Fibroblast of lung (primary cell): ENCODE results near the gene DOP1A. TPM values are rescaled to one million over a fixed set of nuclear protein-coding genes. Genes with fewer than 3 reads are reported as not detected.

ENCODE experiments used
- DNase-seq, 2 donors: peaks; one replicate each; pipeline versions ENCODE4 v3.0.0 to v3.0.0-alpha.2; 2010; ENCODE audit warnings: low read depth in 2 of 2
- H2AFZ ChIP-seq: 2 replicates; pipeline ENCODE4 v1.5.1; 2012; ENCODE audit warnings: low read length, control low read depth, inconsistent platforms
- H3K27ac ChIP-seq: 2 replicates; pipeline ENCODE4 v1.5.1; 2011; ENCODE audit warnings: low read length, control low read depth; ENCODE audit not compliant: insufficient read depth
- H3K27me3 ChIP-seq: 2 replicates; pipeline ENCODE4 v1.5.1; 2011; ENCODE audit warnings: mild to moderate bottlenecking, low read length; ENCODE audit not compliant: control insufficient read depth, insufficient read depth
- H3K36me3 ChIP-seq: 2 replicates; pipeline ENCODE4 v1.5.1; 2011; ENCODE audit warnings: low read length; ENCODE audit not compliant: control insufficient read depth, insufficient read depth
- H3K4me1 ChIP-seq: 2 replicates; pipeline ENCODE4 v1.5.1; 2011; ENCODE audit warnings: low read length; ENCODE audit not compliant: control insufficient read depth, insufficient read depth; ENCODE audit errors: extremely low read depth
- H3K4me2 ChIP-seq: 2 replicates; pipeline ENCODE4 v1.5.1; 2011; ENCODE audit warnings: low read length, control low read depth; ENCODE audit not compliant: insufficient read depth; ENCODE audit errors: extremely low read depth
- H3K4me3 ChIP-seq, 4 experiments: fragments of 200-600 bp in 1 of 4; sonication (generic) in 1 of 4; replicated peaks in 1 of 4; 2 replicates each; pipeline ENCODE4 v1.5.1; 2011 to 2016; ENCODE audit warnings: low read length in 4 of 4, low read depth in 3 of 4, mild to moderate bottlenecking in 3 of 4, control low read depth in 2 of 4, inconsistent platforms in 1 of 4, mixed read lengths in 1 of 4; ENCODE audit not compliant: insufficient read depth in 1 of 4; ENCODE audit errors: control extremely low read depth in 1 of 4
- H3K79me2 ChIP-seq: 2 replicates; pipeline ENCODE4 v1.5.1; 2012; ENCODE audit warnings: mild to moderate bottlenecking, low read length, inconsistent platforms; ENCODE audit not compliant: control insufficient read depth, insufficient read depth
- H3K9ac ChIP-seq: 2 replicates; pipeline ENCODE4 v1.5.1; 2011; ENCODE audit warnings: mild to moderate bottlenecking, low read length, control low read depth; ENCODE audit not compliant: insufficient read depth
- H3K9me3 ChIP-seq: 2 replicates; pipeline ENCODE4 v1.5.1; 2012; ENCODE audit warnings: low read depth, low read length; ENCODE audit not compliant: control insufficient read depth, insufficient read depth
- H4K20me1 ChIP-seq: 2 replicates; pipeline ENCODE4 v1.5.1; 2011; ENCODE audit warnings: low read length; ENCODE audit not compliant: control insufficient read depth, insufficient read depth; ENCODE audit errors: extremely low read depth
- EZH2 ChIP-seq: IDR thresholded peaks from 2 replicates; pipeline ENCODE4 v1.5.1; 2012; ENCODE audit warnings: low read length, control low read depth, mild to moderate bottlenecking; ENCODE audit errors: missing control alignments
- polyA plus RNA-seq, 2 donors: library from polyadenylated mRNA; depleted of rRNA in 1 of 2; stranded (reverse) in 1 of 2; unstranded in 1 of 2; fragments of >200 nt; gene quantifications; 2 replicates each; pipeline ENCODE4 v1.2.1, GENCODE V29; 2011 to 2012; ENCODE audit warnings: missing spikeins in 1 of 2
- total RNA-seq: library from RNA; depleted of rRNA; stranded (reverse); fragments of >200 nt; gene quantifications from 2 replicates; pipeline ENCODE4 v1.2.1, GENCODE V29; 2014
- TF ChIP-seq, protein P1 (sequence below), 2 donors: IDR thresholded peaks in 1 of 2; conservative IDR thresholded peaks in 1 of 2; 1 replicate in 1 of 2; 2 replicates in 1 of 2; pipeline ENCODE4 v1.5.1; 2011 to 2012; ENCODE audit warnings: low read length in 2 of 2, control low read depth in 1 of 2, inconsistent platforms in 1 of 2, low read depth in 1 of 2, mild to moderate bottlenecking in 1 of 2

Gene DOP1A
- total and polyA plus RNA-seq, 2 donors (not counting 1 experiment from before 2014, with no cell fraction given), result 13.2 to 33.7 TPM

DNA sequence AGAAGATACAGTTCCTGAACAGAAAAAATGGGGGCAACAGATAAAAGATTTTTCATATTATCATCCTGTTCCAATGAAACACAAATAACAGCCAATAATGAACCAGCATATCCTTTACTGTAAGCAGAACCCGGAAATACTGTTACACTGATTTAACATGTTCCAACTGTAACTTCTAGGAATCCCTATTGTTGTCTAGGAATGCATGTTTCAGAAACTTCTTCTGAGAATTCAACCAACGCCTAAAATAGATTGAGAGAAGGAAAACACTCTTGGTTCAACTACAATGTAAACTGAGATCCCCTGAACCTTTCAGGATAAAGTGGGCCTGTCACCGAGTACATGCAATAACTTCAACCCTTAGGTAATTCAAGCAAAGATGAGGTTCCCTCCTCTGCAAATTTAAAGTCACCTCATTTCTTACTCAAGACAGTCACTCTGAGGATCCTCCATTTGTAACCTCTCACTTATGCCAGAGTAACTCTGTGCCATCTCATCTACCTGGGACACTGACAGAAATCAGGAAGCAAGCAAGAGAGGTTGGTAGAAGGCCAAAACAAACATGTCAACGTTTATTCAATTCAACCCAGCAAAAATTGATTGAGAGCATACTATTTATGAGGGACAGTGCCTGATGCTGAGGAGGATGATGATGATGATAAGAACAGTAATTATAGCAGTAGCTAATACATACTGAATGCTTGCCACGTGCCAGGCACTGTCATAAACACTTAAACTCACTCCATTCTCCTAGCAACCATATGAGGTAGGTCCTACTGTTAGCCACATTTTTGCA lies 15.9 kb upstream of the DOP1A start:
- Histone ChIP-seq H3K4me2 (no peak overlapping the region), H3K36me3 (no peaks in the 10 kb centered on the region), H3K27ac (no peak overlapping the region)

DNA sequence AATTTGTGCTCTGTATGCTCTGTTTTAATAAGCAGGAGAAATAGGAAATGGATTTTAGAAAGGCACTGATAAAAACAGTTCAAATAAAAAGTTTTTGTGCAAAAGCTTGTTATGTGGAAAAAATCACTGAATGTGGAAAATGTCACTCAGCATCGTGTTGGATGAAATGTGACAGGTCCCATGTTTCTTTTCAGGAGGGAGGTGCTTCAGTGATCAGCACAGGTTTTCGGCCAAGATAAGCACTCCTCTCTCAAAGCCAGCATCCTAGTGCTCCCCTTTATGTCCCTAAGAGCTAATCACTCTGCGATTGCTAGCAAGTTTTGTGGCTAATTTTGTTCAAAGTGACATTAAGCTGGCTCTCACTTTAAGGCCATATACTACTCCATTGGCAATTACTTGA lies 13.8 kb upstream of the DOP1A start:
- no peak overlapping the region for H3K27ac ChIP-seq
- H4K20me1 ChIP-seq, result no peaks in the 10 kb centered on the region
- H3K9ac ChIP-seq, result no peak overlapping the region
- H3K79me2 ChIP-seq, result no peaks in the 10 kb centered on the region
- H3K36me3 ChIP-seq, result no peaks in the 10 kb centered on the region
- no peak overlapping the region for H3K4me3 ChIP-seq
- no peaks in the 10 kb centered on the region for H3K27me3 ChIP-seq
- no peak overlapping the region for H2AFZ ChIP-seq
- H3K9me3 ChIP-seq, result no peaks in the 10 kb centered on the region
- no peak for DNase-seq
- H3K4me1 ChIP-seq, result no peaks in the 10 kb centered on the region
- H3K4me2 ChIP-seq, result no peak overlapping the region
- TF ChIP-seq EZH2, result no peak
- TF ChIP-seq, protein P1, sequence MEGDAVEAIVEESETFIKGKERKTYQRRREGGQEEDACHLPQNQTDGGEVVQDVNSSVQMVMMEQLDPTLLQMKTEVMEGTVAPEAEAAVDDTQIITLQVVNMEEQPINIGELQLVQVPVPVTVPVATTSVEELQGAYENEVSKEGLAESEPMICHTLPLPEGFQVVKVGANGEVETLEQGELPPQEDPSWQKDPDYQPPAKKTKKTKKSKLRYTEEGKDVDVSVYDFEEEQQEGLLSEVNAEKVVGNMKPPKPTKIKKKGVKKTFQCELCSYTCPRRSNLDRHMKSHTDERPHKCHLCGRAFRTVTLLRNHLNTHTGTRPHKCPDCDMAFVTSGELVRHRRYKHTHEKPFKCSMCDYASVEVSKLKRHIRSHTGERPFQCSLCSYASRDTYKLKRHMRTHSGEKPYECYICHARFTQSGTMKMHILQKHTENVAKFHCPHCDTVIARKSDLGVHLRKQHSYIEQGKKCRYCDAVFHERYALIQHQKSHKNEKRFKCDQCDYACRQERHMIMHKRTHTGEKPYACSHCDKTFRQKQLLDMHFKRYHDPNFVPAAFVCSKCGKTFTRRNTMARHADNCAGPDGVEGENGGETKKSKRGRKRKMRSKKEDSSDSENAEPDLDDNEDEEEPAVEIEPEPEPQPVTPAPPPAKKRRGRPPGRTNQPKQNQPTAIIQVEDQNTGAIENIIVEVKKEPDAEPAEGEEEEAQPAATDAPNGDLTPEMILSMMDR (conservative IDR thresholded peaks at IDR 0.05 in 1 of 2, IDR thresholded peaks at IDR 0.05 in 1 of 2; ENCODE audit: low read depth in 1 of 2, low read length in 2 of 2), result no peak

More for the DNA sequence above, 15.9 kb upstream of the DOP1A start:
- Histone ChIP-seq H4K20me1 (no peaks in the 10 kb centered on the region), H3K9me3 (no peaks in the 10 kb centered on the region), H3K4me3 (no peak overlapping the region), H3K9ac (no peak overlapping the region), H3K27me3 (no peaks in the 10 kb centered on the region), H3K79me2 (no peaks in the 10 kb centered on the region), H2AFZ (no peak overlapping the region), H3K4me1 (no peaks in the 10 kb centered on the region)
- no peak for DNase-seq
- no peak for TF ChIP-seq EZH2
- TF ChIP-seq, protein P1 (conservative IDR thresholded peaks at IDR 0.05 in 1 of 2, IDR thresholded peaks at IDR 0.05 in 1 of 2; ENCODE audit: low read depth in 1 of 2, low read length in 2 of 2), result no peak

DNA sequence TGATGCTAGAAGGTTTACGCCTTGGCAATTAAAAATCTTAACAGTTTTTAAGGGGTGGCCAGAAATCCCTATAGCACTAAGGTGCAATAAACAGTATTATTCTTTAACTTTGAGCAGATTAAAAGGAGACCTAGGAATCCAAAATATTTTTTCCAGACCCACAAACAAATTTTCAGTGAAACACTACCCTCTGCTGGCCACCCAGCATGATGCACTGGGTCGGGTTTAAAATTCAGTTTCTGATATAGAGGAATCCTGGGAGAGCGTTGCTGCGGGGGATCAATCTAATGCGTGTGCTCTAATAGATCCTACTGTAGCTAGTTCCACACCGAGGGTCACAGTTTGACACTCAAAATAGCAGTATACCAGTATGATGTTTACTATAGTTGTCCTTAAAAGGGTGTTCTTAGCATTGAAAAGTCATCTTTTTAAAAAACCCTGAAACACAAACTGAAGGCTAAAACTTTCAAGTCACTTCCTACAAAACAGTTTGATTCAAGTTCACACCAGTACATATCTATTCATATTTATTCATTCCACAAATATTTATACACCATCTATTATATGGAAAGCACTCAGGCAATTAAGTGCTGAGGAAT lies 12.0 kb upstream of the DOP1A start:
- Histone ChIP-seq H2AFZ (peak overlapping the region; percentile 83), H3K9me3 (no peaks in the 10 kb centered on the region), H3K79me2 (no peaks in the 10 kb centered on the region), H3K4me1 (no peaks in the 10 kb centered on the region), H3K4me3 (no peak overlapping the region), H3K9ac (peak overlapping the region; percentile 7), H3K27ac (no peak overlapping the region), H3K4me2 (peak overlapping the region; percentile 25), H3K27me3 (no peaks in the 10 kb centered on the region), H4K20me1 (no peaks in the 10 kb centered on the region), H3K36me3 (no peaks in the 10 kb centered on the region)
- TF ChIP-seq, protein P1 (conservative IDR thresholded peaks at IDR 0.05 in 1 of 2, IDR thresholded peaks at IDR 0.05 in 1 of 2; ENCODE audit: low read depth in 1 of 2, low read length in 2 of 2), result peak; percentile 85 to 86
- no peak for TF ChIP-seq EZH2
- DNase-seq, result peak; percentile 19 to 62
